SK-N-SH treated with all-trans-retinoic acid at 6 μM for 48 hours (cell line): ENCODE results near the gene CST11.

ENCODE experiments used
- ATAC-seq: fragments of 200-7000 bp; cut with Tn5 transposase; 3 replicates; pipeline ENCODE4 v1.9.1; 2020; ENCODE audit warnings: mild to moderate bottlenecking, moderate library complexity
- ARNTL ChIP-seq: fragments of 450-650 bp; formaldehyde crosslinking; IDR thresholded peaks from 2 replicates; pipeline ENCODE4 v1.5.0; 2020; ENCODE audit warnings: low read depth, mild to moderate bottlenecking, moderate library complexity, borderline replicate concordance
- BACH2 ChIP-seq: fragments of 250-450 bp; sonication (Bioruptor Pico); IDR thresholded peaks from 2 replicates; pipeline ENCODE4 v1.9.0; 2021; ENCODE audit warnings: mild to moderate bottlenecking, borderline replicate concordance
- CREB5 ChIP-seq: fragments of 250-450 bp; sonication (Bioruptor Pico); IDR thresholded peaks from 2 replicates; pipeline ENCODE4 v1.5.1; 2020; ENCODE audit warnings: low read depth, mild to moderate bottlenecking, moderate library complexity
- CSDC2 ChIP-seq: fragments of 250-450 bp; sonication (Bioruptor Pico); IDR thresholded peaks from 2 replicates; pipeline ENCODE4 v1.5.0; 2020; ENCODE audit warnings: mild to moderate bottlenecking, moderate library complexity
- ESRRG ChIP-seq: fragments of 250-450 bp; sonication (Bioruptor Pico); IDR thresholded peaks from 2 replicates; pipeline ENCODE4 v1.6.1; 2021; ENCODE audit warnings: mild to moderate bottlenecking
- GLIS3 ChIP-seq: fragments of 250-450 bp; sonication (Bioruptor Pico); IDR thresholded peaks from 2 replicates; pipeline ENCODE4 v1.5.0; 2020; ENCODE audit warnings: mild to moderate bottlenecking, moderate library complexity
- ISL1 ChIP-seq: fragments of 250-450 bp; sonication (Bioruptor Pico); IDR thresholded peaks from 2 replicates; pipeline ENCODE4 v2.1.2; 2022; ENCODE audit warnings: mild to moderate bottlenecking, moderate library complexity
- OSR1 ChIP-seq: fragments of 250-450 bp; sonication (Bioruptor Pico); IDR thresholded peaks from 2 replicates; pipeline ENCODE4 v1.8.0; 2022; ENCODE audit warnings: moderate library complexity, mild to moderate bottlenecking, inconsistent platforms
- PPARA ChIP-seq: fragments of 250-450 bp; sonication (Bioruptor Pico); IDR thresholded peaks from 2 replicates; pipeline ENCODE4 v1.5.0; 2020; ENCODE audit warnings: mild to moderate bottlenecking, borderline replicate concordance
- RARB ChIP-seq: fragments of 250-450 bp; sonication (Bioruptor Pico); IDR thresholded peaks from 2 replicates; pipeline ENCODE4 v1.8.0; 2021; ENCODE audit warnings: mild to moderate bottlenecking, moderate library complexity
- SNAI2 ChIP-seq: fragments of 250-450 bp; sonication (Bioruptor Pico); IDR thresholded peaks from 2 replicates; pipeline ENCODE4 v1.5.0; 2020; ENCODE audit warnings: mild to moderate bottlenecking, moderate library complexity
- TCF4 ChIP-seq: fragments of 250-450 bp; sonication (Bioruptor Pico); IDR thresholded peaks from 2 replicates; pipeline ENCODE4 v1.8.0; 2021; ENCODE audit warnings: mild to moderate bottlenecking, moderate library complexity, borderline replicate concordance
- TOX ChIP-seq: fragments of 250-450 bp; sonication (Bioruptor Pico); IDR thresholded peaks from 2 replicates; pipeline ENCODE4 v1.8.0; 2021; ENCODE audit warnings: mild to moderate bottlenecking, moderate library complexity, borderline replicate concordance
- ZC3H10 ChIP-seq: fragments of 250-450 bp; sonication (Bioruptor Pico); IDR thresholded peaks from 2 replicates; pipeline ENCODE4 v1.5.1; 2021; ENCODE audit warnings: mild to moderate bottlenecking, moderate library complexity
- ZFP3 ChIP-seq: fragments of 250-450 bp; sonication (Bioruptor Pico); IDR thresholded peaks from 2 replicates; pipeline ENCODE4 v1.5.0; 2020; ENCODE audit warnings: mild to moderate bottlenecking, moderate library complexity
- ZFP30 ChIP-seq: fragments of 450-650 bp; formaldehyde crosslinking; IDR thresholded peaks from 2 replicates; pipeline ENCODE4 v1.5.0; 2022; ENCODE audit warnings: mild to moderate bottlenecking, moderate library complexity
- ZNF70 ChIP-seq: fragments of 450-650 bp; formaldehyde crosslinking; IDR thresholded peaks from 2 replicates; pipeline ENCODE4 v1.5.0; 2020; ENCODE audit warnings: mild to moderate bottlenecking, moderate library complexity
- ZNF8 ChIP-seq: fragments of 450-650 bp; formaldehyde crosslinking; IDR thresholded peaks from 2 replicates; pipeline ENCODE4 v1.5.0; 2020; ENCODE audit warnings: mild to moderate bottlenecking, moderate library complexity
- TF ChIP-seq, protein P1 (sequence below): fragments of 250-450 bp; sonication (Bioruptor Pico); IDR thresholded peaks from 2 replicates; pipeline ENCODE4 v1.8.0; 2021; ENCODE audit warnings: low read depth, mild to moderate bottlenecking, moderate library complexity, borderline replicate concordance
- TF ChIP-seq, protein P2 (sequence below): fragments of 250-450 bp; sonication (Bioruptor Pico); IDR thresholded peaks from 2 replicates; pipeline ENCODE4 v1.5.0; 2020; ENCODE audit warnings: mild to moderate bottlenecking, moderate library complexity

CST11 gene

DNA sequence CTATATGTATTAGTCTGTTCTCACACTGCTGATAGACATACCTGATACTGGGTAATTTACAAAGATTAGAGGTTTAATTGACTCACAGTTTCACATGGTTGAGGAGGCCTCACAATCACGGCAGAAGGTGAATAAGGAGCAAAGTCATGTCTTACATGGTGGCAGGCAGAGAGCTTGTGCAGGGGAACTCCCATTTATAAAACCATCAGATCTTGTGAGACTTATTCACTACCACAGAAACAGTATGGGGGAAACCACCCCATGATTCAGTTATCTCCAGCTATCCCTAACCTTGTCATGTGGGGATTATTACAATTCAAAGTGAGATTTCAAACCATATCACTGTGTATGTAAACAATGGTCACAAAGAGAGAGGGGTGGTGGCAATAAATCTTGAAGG lies 44.9 kb upstream of the CST11 start:
- TF ChIP-seq, protein P1, sequence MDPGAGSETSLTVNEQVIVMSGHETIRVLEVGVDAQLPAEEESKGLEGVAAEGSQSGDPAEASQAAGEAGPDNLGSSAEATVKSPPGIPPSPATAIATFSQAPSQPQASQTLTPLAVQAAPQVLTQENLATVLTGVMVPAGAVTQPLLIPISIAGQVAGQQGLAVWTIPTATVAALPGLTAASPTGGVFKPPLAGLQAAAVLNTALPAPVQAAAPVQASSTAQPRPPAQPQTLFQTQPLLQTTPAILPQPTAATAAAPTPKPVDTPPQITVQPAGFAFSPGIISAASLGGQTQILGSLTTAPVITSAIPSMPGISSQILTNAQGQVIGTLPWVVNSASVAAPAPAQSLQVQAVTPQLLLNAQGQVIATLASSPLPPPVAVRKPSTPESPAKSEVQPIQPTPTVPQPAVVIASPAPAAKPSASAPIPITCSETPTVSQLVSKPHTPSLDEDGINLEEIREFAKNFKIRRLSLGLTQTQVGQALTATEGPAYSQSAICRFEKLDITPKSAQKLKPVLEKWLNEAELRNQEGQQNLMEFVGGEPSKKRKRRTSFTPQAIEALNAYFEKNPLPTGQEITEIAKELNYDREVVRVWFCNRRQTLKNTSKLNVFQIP (CRISPR knock-in tag) = no peak
- TF ChIP-seq ARNTL (CRISPR knock-in tag) (no peak), OSR1 (CRISPR knock-in tag) (no peak), ISL1 (no peak), BACH2 (no peak), ZFP3 (no peak), CREB5 (CRISPR knock-in tag) (no peak), ZNF70 (CRISPR knock-in tag) (no peak), ZC3H10 (CRISPR knock-in tag) (no peak), ZNF8 (CRISPR knock-in tag) (no peak)
- no peak for ATAC-seq

DNA sequence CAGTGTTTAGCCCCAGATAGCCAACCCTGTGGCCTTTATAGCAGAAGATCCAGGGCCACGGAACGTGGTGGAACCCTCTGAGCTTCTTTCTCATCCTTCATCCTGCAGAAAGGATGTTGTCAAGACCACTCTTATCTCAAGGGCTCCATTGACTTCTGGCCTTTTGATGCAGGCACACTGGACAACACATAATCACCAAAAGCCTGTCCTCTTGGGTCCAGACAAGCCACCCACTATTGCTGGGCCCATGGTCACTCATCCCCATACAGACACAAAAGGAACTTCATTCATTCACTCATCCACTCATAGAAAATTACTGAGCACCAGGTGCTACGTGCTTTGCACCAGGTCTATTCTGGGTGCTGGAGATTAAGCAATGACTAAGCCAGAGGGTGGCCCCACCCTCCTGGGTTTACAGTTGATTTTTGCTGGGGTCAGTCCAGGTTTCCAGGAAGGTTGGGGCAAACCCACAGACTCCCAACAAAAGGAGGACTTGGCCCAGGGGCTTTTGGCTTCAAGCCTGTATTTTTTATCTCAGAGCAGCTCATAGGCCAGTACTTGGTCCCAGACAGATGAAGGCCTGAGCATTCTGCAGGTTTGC lies 40.6 kb upstream of the CST11 start:
- ATAC-seq = no peak
- TF ChIP-seq ISL1 (no peak), ZC3H10 (CRISPR knock-in tag) (no peak), ESRRG (no peak), ZFP30 (no peak), SNAI2 (CRISPR knock-in tag) (no peak), RARB (no peak), OSR1 (CRISPR knock-in tag) (no peak), BACH2 (no peak), ZFP3 (no peak), PPARA (CRISPR knock-in tag) (no peak), TCF4 (CRISPR knock-in tag) (no peak), CREB5 (CRISPR knock-in tag) (no peak), GLIS3 (CRISPR knock-in tag) (no peak), TOX (CRISPR knock-in tag) (no peak)
- TF ChIP-seq, protein P2, sequence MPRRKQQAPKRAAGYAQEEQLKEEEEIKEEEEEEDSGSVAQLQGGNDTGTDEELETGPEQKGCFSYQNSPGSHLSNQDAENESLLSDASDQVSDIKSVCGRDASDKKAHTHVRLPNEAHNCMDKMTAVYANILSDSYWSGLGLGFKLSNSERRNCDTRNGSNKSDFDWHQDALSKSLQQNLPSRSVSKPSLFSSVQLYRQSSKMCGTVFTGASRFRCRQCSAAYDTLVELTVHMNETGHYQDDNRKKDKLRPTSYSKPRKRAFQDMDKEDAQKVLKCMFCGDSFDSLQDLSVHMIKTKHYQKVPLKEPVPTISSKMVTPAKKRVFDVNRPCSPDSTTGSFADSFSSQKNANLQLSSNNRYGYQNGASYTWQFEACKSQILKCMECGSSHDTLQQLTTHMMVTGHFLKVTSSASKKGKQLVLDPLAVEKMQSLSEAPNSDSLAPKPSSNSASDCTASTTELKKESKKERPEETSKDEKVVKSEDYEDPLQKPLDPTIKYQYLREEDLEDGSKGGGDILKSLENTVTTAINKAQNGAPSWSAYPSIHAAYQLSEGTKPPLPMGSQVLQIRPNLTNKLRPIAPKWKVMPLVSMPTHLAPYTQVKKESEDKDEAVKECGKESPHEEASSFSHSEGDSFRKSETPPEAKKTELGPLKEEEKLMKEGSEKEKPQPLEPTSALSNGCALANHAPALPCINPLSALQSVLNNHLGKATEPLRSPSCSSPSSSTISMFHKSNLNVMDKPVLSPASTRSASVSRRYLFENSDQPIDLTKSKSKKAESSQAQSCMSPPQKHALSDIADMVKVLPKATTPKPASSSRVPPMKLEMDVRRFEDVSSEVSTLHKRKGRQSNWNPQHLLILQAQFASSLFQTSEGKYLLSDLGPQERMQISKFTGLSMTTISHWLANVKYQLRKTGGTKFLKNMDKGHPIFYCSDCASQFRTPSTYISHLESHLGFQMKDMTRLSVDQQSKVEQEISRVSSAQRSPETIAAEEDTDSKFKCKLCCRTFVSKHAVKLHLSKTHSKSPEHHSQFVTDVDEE = no peak
- TF ChIP-seq, protein P1 (CRISPR knock-in tag) = no peak

DNA sequence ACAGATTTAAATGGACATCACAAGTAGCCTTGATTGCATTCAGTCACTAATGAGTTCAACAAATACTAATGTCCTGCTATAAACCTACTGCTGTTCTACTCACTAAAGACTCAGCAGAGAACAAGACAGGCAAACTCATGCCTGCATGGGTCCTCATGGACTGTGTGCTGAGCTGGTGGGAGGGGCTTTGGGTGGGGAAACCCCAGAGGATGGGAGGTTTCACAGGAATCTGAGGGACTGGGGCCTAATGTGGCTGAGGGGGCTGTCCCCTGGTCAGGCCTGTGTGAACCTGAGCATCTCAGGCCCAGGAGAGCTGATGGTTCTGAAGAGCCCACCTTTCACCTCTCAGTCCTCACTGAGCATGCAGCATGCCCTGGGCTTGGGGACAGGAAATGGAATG lies 39.6 kb upstream of the CST11 start:
- TF ChIP-seq ZNF8 (CRISPR knock-in tag) (no peak), TCF4 (CRISPR knock-in tag) (no peak), ZC3H10 (CRISPR knock-in tag) (no peak), CSDC2 (CRISPR knock-in tag) (no peak), BACH2 (no peak), TOX (CRISPR knock-in tag) (no peak), ISL1 (no peak), CREB5 (CRISPR knock-in tag) (no peak)
- TF ChIP-seq, protein P1 (CRISPR knock-in tag) = no peak
- ATAC-seq = no peak
